ENCODE results near the gene PIF1. TPM values are rescaled to one million over a fixed set of nuclear protein-coding genes. Genes with fewer than 3 reads are reported as not detected.
A peak's percentile ranks its signal among the peaks of the same experiment; 100 is the strongest.

PIF1 gene
- total RNA-seq, 1 experiment from 2014 or later: 74.4 TPM

DNA sequence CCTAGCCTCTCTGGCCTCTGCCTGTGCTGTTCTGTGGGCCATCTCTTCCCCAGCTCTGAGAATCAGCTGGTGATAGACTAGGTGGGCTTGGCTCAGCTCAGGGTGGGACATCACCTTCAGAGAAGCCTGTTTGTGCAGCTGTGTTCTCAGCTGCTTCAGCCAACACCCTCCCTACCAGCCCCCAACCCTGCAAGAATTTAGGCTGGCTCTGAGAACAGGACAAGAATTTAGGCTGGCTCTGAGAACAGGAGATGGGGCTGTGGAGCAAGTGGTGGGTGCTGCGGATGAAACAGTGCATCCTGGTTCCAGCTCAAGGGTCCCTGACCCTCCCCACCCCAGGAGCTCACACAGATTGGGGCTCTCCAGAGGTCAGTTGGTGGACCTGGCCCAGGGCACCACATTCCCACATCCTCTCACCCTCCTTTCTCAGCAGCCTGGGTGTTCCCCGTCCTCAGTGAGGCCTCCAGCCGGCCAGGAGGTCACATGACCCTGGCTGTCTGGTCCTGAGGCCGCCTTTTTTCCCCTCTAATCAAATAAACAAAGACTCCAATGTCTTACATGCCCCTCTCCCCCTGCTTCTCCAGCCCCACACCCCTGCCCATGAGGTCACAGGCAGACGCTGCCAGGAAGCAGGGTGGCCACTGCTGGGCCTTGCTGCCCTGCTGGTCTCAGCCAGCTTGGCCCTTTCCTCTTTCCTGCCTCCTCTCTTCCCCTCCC is 31.1 kb upstream of the PIF1 start:
- Mint-ChIP-seq H3K9me3 (no peaks in the 10 kb centered on the region), H3K27me3 (ENCODE audit: low read depth) (no peaks in the 10 kb centered on the region), H3K27ac (peak overlapping the region; percentile 89 to 94 (median 93)), H3K4me1 (peaks cover 37 to 45% of the 10 kb centered on the region in 2 experiments), H3K36me3 (ENCODE audit: insufficient read depth in 1 of 3, low read depth in 3 of 3) (peaks cover 28 to 72% (median 51%) of the 10 kb centered on the region in 3 experiments), H3K4me3 (no peak overlapping the region)
- Histone ChIP-seq H3T11ph (ENCODE audit: low read length) (no peak overlapping the region), H2AFZ (ENCODE audit: low read length) (no peak overlapping the region), H4K91ac (ENCODE audit: insufficient read length, low read depth, low read length) (no peak overlapping the region), H4K8ac (replicated peaks; ENCODE audit: insufficient read length, low read depth, low read length) (no peak overlapping the region), H3K4me2 (ENCODE audit: insufficient read depth, insufficient read length, low read length) (no peak overlapping the region), H3K79me2 (ENCODE audit: insufficient read depth, low read length) (no peaks in the 10 kb centered on the region; the same call in 1 of the 2 replicates), H2BK20ac (ENCODE audit: low read depth, low read length, poor library complexity, severe bottlenecking) (no peak overlapping the region), H3K18ac (ENCODE audit: insufficient read length, low read depth, low read length) (no peak overlapping the region), H3K23ac (ENCODE audit: insufficient read length, low read depth, low read length) (no peak overlapping the region), H3K9me3 (ENCODE audit: control insufficient read depth, low read depth, low read length) (no peaks in the 10 kb centered on the region), H3K9ac (ENCODE audit: extremely low read depth, insufficient read length, low read length) (no peak overlapping the region), H3K4me1 (ENCODE audit: insufficient read depth, low read length) (peaks cover 7% of the 10 kb centered on the region), H3K4ac (ENCODE audit: low read depth, low read length) (no peak overlapping the region), H3K14ac (ENCODE audit: insufficient read depth, low read length) (peak overlapping the region; percentile 60), H3K27me3 (ENCODE audit: insufficient read depth, low read length) (no peaks in the 10 kb centered on the region), H2BK15ac (ENCODE audit: low read depth, low read length) (no peak overlapping the region), H2AK5ac (ENCODE audit: insufficient read length, low read length) (no peak overlapping the region), H3K23me2 (ENCODE audit: insufficient read length, low read depth, low read length, poor library complexity, severe bottlenecking) (no peaks in the 10 kb centered on the region), H3K56ac (ENCODE audit: insufficient read length, low read depth, low read length) (no peak overlapping the region), H4K20me1 (ENCODE audit: control insufficient read depth, insufficient read depth, insufficient read length) (peaks cover 2% of the 10 kb centered on the region), H2BK12ac (ENCODE audit: insufficient read length, low read depth, low read length) (no peak overlapping the region), H3K27ac (ENCODE audit: insufficient read length, low read depth, low read length) (no peak overlapping the region), H4K5ac (ENCODE audit: insufficient read length, low read depth, low read length) (no peak overlapping the region), H2BK5ac (ENCODE audit: insufficient read length, low read length) (no peak overlapping the region), H3K79me1 (ENCODE audit: insufficient read depth, low read depth, low read length, poor library complexity, severe bottlenecking) (no peaks in the 10 kb centered on the region), H2BK120ac (ENCODE audit: low read depth, low read length, poor library complexity, severe bottlenecking) (no peak overlapping the region)
- WGBS (ENCODE audit: extremely low coverage, insufficient read length, low lambda C conversion rate): no CpG with 5 or more reads among the region's 5 CpGs
- TF ChIP-seq, protein P1, sequence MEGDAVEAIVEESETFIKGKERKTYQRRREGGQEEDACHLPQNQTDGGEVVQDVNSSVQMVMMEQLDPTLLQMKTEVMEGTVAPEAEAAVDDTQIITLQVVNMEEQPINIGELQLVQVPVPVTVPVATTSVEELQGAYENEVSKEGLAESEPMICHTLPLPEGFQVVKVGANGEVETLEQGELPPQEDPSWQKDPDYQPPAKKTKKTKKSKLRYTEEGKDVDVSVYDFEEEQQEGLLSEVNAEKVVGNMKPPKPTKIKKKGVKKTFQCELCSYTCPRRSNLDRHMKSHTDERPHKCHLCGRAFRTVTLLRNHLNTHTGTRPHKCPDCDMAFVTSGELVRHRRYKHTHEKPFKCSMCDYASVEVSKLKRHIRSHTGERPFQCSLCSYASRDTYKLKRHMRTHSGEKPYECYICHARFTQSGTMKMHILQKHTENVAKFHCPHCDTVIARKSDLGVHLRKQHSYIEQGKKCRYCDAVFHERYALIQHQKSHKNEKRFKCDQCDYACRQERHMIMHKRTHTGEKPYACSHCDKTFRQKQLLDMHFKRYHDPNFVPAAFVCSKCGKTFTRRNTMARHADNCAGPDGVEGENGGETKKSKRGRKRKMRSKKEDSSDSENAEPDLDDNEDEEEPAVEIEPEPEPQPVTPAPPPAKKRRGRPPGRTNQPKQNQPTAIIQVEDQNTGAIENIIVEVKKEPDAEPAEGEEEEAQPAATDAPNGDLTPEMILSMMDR (conservative IDR thresholded peaks at IDR 0.05): no peak
- peak; percentile 28 for DNase-seq

All from H9 (cell line).